GM21423 (cell line): ENCODE data around the gene BEND6.

Source experiments
- ATAC-seq: cut with Tn5 transposase; IDR thresholded peaks from one replicate; pipeline ENCODE4 v1.9.1; 2021; ENCODE audit warnings: mild to moderate bottlenecking, moderate library complexity; ENCODE audit not compliant: unreplicated experiment

The BEND6 gene

GRCh38 chr6:56954403-56955170, at the start of gene BEND6:
TSS of gene BEND6 (plus strand) at chr6:56955107. CDS start at chr6:56981811, 26,704 bp downstream.
- peak; percentile 37 for ATAC-seq

GRCh38 chr6:56905378-56905777, 49.5 kb upstream of the BEND6 start:
- ATAC-seq: no peak

GRCh38 chr6:56906752-56907151, 48.2 kb upstream of the BEND6 start:
- no peak for ATAC-seq

GRCh38 chr6:56909115-56909907, 45.6 kb upstream of the BEND6 start:
- ATAC-seq: no peak

- no peak for ATAC-seq
Measured at GRCh38 chr6:56911847-56912246, 43.1 kb upstream of the BEND6 start.

- ATAC-seq: no peak
Measured at GRCh38 chr6:56913285-56914074, 41.4 kb upstream of the BEND6 start.

- peak; percentile 53 for ATAC-seq
Measured at GRCh38 chr6:56914798-56915658, 39.9 kb upstream of the BEND6 start.

- no peak for ATAC-seq
Measured at GRCh38 chr6:56915832-56916231, 39.1 kb upstream of the BEND6 start.

- ATAC-seq: no peak
Measured at GRCh38 chr6:56916849-56917551, 37.9 kb upstream of the BEND6 start.

- no peak for ATAC-seq
Measured at GRCh38 chr6:56922645-56923044, 32.3 kb upstream of the BEND6 start.

- no peak for ATAC-seq
Measured at GRCh38 chr6:56923565-56923964, 31.3 kb upstream of the BEND6 start.

- no peak for ATAC-seq
Measured at GRCh38 chr6:56927538-56928453, 27.1 kb upstream of the BEND6 start.

GRCh38 chr6:56930846-56931245, 24.1 kb upstream of the BEND6 start:
- no peak for ATAC-seq

GRCh38 chr6:56932910-56933477, 21.9 kb upstream of the BEND6 start:
- ATAC-seq: no peak

GRCh38 chr6:56933650-56934049, 21.3 kb upstream of the BEND6 start:
- no peak for ATAC-seq

GRCh38 chr6:56934876-56935275, 20.0 kb upstream of the BEND6 start:
- ATAC-seq: no peak

- ATAC-seq: no peak
Measured at GRCh38 chr6:56936466-56936865, 18.4 kb upstream of the BEND6 start.

GRCh38 chr6:56938649-56939191, 16.2 kb upstream of the BEND6 start:
- no peak for ATAC-seq
